ENCODE measurements around the gene ITGAV.

ITGAV gene

GRCh38 chr2:186659383-186659782 lies 69.5 kb downstream of the ITGAV start:
- TF ChIP-seq POLR2AphosphoS5 (IDR thresholded peaks at IDR 0.05; ENCODE audit: low read depth, low read length) (no peak), FOXP2 (optimal IDR thresholded peaks at IDR 0.05; ENCODE audit: borderline replicate concordance, extremely low read depth, extremely low read length, insufficient read depth) (no peak), TAF1 (IDR thresholded peaks at IDR 0.05; ENCODE audit: borderline replicate concordance, insufficient read depth, low read length) (no peak), REST (IDR thresholded peaks at IDR 0.05; ENCODE audit: insufficient read depth in 1 of 2, low read depth in 2 of 2, low read length in 2 of 2) (no peak), SIN3A (IDR thresholded peaks at IDR 0.05; ENCODE audit: borderline replicate concordance, insufficient read depth, low read length) (no peak)

- TF ChIP-seq SIN3A (IDR thresholded peaks at IDR 0.05; ENCODE audit: borderline replicate concordance, insufficient read depth, low read length) = no peak
- TF ChIP-seq FOXP2 (optimal IDR thresholded peaks at IDR 0.05; ENCODE audit: borderline replicate concordance, extremely low read depth, extremely low read length, insufficient read depth) = no peak
- TF ChIP-seq REST (IDR thresholded peaks at IDR 0.05; ENCODE audit: insufficient read depth in 1 of 2, low read depth in 2 of 2, low read length in 2 of 2) = no peak
- no peak for TF ChIP-seq POLR2AphosphoS5 (IDR thresholded peaks at IDR 0.05; ENCODE audit: low read depth, low read length)
Observed at GRCh38 chr2:186664385-186665043, 74.7 kb downstream of the ITGAV start.

DNA sequence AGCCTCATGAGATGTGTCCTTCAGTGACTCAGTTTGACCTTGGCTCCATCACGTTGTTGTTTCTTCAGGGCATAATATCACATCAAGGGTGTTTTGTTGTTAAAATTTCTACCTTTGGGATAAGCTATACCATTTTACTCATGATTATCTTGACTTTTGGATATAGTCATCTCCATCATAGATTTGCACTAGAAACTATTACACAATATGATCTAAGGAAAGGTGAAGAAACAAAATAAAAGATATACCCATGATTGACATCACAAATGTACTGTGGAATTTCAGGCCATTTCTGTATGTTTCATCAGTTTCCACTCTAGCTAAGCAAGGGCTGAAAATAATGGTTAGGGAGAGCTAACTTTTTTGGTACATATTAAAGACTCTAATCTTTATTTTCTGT lies 79.3 kb downstream of the ITGAV start:
- no peak for TF ChIP-seq FOXP2 (optimal IDR thresholded peaks at IDR 0.05; ENCODE audit: borderline replicate concordance, extremely low read depth, extremely low read length, insufficient read depth)
- TF ChIP-seq TAF1 (IDR thresholded peaks at IDR 0.05; ENCODE audit: borderline replicate concordance, insufficient read depth, low read length) = no peak
- TF ChIP-seq POLR2AphosphoS5 (IDR thresholded peaks at IDR 0.05; ENCODE audit: low read depth, low read length) = no peak
- TF ChIP-seq REST (IDR thresholded peaks at IDR 0.05; ENCODE audit: insufficient read depth in 1 of 2, low read depth in 2 of 2, low read length in 2 of 2) = no peak
- TF ChIP-seq SIN3A (IDR thresholded peaks at IDR 0.05; ENCODE audit: borderline replicate concordance, insufficient read depth, low read length) = no peak

DNA sequence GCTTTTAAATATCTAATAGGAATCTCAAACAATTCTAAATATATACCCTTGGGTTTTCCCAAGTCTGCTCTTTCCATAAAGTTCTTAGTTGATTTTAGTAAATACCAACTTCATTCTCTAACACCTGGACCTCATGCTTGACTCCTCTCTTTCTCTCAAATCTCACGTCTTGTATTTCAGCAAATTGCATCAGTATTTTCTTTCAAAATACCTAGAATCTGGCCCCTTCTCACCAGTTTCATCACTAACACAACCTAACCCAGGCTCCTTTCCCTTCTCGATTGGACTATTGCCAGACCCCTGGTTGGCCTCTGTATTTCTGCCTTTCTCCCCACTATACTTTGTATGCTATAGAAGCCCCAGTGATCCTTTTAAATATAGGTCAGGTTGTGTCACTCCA lies 81.0 kb downstream of the ITGAV start:
- TF ChIP-seq POLR2AphosphoS5 (IDR thresholded peaks at IDR 0.05; ENCODE audit: low read depth, low read length) (no peak), REST (IDR thresholded peaks at IDR 0.05; ENCODE audit: insufficient read depth in 1 of 2, low read depth in 2 of 2, low read length in 2 of 2) (no peak), SIN3A (IDR thresholded peaks at IDR 0.05; ENCODE audit: borderline replicate concordance, insufficient read depth, low read length) (no peak), TAF1 (IDR thresholded peaks at IDR 0.05; ENCODE audit: borderline replicate concordance, insufficient read depth, low read length) (no peak), FOXP2 (optimal IDR thresholded peaks at IDR 0.05; ENCODE audit: borderline replicate concordance, extremely low read depth, extremely low read length, insufficient read depth) (no peak)

Measured in PFSK-1 (cell line).